Peyer's patch (tissue), 4 donors: Measurements from ENCODE around the gene MOCS1.

Experiments
- POLR2A ChIP-seq, 2 donors: fragments of 450-650 bp; IDR thresholded peaks; one replicate each; pipeline ENCODE4 v1.5.1; 2017; ENCODE audit warnings: antibody characterized with exemption in 2 of 2, mild to moderate bottlenecking in 2 of 2, moderate library complexity in 2 of 2
- TF ChIP-seq, protein P1 (sequence below), 6 experiments: fragments of 450-650 bp in 4 of 6; fragments of 200-600 bp in 2 of 6; sonication (generic) in 1 of 6; IDR thresholded peaks; one replicate each; pipeline ENCODE4 v1.5.1; 2017 to 2019; ENCODE audit warnings: antibody characterized with exemption in 6 of 6, mild to moderate bottlenecking in 3 of 6, moderate library complexity in 1 of 6

GRCh38 chr6:39935241-39935640, 979 bp upstream of the MOCS1 start:
- no peak for TF ChIP-seq POLR2A (IDR thresholded peaks at IDR 0.05)
- TF ChIP-seq, protein P1, sequence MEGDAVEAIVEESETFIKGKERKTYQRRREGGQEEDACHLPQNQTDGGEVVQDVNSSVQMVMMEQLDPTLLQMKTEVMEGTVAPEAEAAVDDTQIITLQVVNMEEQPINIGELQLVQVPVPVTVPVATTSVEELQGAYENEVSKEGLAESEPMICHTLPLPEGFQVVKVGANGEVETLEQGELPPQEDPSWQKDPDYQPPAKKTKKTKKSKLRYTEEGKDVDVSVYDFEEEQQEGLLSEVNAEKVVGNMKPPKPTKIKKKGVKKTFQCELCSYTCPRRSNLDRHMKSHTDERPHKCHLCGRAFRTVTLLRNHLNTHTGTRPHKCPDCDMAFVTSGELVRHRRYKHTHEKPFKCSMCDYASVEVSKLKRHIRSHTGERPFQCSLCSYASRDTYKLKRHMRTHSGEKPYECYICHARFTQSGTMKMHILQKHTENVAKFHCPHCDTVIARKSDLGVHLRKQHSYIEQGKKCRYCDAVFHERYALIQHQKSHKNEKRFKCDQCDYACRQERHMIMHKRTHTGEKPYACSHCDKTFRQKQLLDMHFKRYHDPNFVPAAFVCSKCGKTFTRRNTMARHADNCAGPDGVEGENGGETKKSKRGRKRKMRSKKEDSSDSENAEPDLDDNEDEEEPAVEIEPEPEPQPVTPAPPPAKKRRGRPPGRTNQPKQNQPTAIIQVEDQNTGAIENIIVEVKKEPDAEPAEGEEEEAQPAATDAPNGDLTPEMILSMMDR (IDR thresholded peaks at IDR 0.05): no peak
